ENCODE measurements around the gene IGF2R.
A peak's percentile ranks its signal among the peaks of the same experiment; 100 is the strongest.
"Not testable (repeated sequence)": the region's sequence is repeated elsewhere in the genome, so short reads cannot be mapped to it uniquely, and the experiment has no call there.

The IGF2R gene

DNA sequence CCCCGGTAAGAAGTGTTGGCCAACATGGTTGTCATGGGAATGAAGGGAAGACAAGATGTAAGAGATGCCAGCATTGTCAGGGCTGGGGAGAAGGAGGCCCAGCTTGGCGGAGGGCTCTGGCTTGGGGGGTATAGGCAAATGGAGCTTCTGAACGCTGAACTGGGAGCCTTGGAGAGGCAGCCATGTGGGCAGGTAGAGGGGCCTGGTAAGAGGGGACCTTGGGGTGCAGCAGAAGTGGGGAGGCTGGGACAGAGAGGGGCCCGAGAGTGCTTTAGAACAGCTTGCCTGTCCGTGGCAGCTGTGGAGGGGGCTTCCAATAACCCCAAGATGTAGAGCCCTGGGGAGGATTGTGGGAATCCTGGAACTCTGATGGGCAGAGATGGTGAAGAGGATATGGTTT lies 155.7 kb downstream of the IGF2R start:
- DNase-seq (ENCODE audit: low read depth, low spot score) = no peak

DNA sequence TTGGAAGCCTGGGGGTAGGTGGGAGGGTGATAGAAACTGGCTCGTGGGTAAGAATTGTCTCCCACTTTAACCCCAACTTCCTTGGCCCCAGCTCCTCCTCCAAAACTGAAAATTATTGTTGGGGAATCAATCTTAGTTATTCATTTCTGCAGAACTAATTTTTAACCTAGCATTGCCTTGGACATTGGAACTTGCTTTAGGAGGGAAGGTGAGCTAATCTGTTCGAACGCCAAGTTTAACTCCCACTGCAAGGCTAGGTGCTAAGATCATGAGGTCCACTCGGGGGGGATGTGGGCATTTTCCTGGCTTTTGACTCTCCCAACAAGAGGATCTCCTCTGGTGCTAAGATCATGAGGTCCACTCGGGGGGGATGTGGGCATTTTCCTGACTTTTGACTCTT lies 156.2 kb downstream of the IGF2R start:
- DNase-seq (ENCODE audit: low read depth, low spot score) = not testable (repeated sequence)

DNA sequence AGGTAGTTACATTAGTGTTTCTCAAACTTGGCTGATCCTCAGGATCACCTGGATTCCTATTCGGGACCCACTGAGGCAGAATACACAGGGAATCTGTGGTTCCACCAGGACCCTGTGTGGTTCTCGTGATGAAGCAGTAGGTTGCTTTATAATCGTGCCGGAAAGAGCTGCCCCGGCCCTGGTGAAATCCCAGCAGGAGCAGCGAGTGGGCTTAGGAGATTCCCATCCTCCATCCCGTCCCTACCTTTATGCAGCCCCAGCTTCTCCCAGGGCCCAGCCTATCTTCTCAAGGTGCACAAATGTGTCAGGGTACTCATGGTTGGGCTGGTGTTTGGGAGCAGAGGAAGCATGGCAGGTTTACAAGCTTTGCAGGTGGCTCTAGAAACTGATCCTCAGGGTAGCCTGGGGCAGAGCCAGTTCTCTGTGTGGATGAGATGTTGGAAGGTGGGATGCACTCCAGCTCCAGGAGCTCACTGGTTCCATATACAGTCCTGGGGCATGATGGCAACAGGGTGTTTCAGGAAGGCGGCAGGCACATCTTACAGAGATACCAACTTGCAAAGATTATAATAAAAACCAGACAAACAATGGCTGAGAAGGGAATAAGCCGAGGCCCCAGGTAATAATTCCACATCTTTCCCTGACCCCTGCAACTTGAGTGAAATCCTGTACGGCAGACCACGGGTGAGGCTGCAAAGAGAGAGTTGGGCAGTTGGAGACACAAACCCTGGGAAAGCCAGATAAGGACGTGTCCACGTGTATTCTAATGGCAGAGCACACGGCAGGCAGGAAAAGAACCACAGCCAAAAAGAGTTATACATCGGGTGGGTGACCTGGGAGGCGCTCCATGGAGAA lies 158.6 kb downstream of the IGF2R start:
- DNase-seq (ENCODE audit: low read depth, low spot score) = no peak

DNA sequence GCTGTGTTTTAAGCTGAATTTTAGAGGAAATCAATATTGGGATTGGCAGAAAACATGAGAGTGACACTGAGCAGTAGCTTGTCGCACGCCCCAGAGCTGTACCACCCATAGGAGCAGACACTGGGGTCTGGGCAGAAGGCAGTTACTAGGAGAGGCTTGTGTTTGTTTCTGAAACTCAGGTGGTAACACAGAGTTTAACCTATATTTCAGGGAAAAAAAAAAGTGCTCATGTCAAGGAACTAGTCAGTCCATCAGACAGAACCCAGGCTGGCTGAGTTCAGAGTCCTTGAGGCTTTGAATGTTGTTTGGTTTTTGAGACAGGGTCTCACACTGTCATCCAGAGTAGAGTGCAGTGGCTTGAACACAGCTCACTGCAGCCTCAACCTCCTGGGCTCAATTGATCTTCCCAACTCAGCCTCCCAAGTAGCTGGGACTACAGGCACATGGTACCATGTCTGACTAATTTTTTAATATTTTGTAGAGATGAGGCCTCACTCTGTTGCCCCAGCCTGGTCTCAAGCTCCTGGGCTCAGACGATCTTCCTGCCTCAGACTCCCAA lies 159.3 kb downstream of the IGF2R start:
- no peak for DNase-seq (ENCODE audit: low read depth, low spot score)

DNA sequence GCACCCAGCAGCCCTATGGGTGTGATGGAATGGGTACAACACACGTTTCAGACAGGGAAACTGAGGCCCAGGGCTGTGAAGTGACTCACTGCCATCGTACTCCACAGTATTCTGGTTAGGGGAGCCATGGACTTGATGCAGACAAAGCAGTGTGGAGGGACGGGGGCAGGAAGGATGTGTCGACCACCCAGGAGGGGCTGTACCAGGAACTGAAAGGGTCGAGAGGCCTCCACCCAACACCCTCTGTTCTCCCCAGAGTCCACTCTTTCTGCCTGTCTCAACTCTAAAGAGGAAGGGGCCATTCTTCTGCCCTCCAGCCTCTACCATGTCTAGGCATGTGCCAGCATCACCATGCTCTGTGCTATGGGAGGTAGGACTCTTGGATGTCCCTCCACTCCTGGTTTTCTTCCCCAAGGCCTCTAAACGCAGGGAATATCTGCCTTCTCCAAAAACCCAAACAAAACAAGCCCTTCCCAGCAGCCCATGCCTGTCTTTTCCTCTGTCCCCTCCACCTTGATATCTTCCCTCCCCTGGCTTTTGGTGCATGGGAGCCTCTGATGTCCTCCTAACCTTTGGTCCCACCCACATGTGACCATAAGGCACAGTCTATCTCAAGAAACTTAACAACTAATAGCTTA lies 160.1 kb downstream of the IGF2R start:
- DNase-seq (ENCODE audit: low read depth, low spot score) = no peak

DNA sequence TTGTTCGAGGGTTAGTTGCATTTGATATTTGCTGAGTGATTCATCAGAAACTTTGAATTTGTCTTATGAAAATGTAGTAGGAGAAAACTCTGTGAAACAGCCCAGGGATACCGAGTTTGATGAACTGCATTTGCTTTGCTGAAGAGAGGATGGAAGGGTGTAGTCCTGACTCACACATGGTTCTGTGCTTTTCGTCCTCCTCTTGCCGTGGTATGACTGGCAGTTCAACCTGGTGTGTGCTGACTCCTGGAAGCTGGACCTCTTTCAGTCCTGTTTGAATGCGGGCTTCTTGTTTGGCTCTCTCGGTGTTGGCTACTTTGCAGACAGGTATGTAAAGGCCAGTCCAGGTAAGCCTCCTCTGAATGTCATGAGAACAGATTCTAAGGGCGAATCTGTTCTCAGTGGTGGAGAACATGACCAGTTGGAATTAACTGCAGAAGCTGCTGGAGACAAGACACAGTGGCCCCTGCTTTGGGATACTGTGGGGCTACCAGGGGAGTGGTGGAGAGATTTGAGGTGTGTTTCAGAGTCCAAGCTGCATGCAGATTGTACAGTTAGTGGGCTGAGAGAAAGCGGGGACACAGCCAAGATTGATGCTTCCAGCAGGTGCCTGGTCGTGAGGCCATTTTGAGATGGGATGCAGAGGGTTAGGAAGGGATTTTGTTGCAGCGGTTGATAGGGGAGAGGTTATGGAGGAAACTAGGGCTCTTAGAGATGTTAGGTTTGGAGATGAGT lies 161.2 kb downstream of the IGF2R start:
- DNase-seq (ENCODE audit: low read depth, low spot score) = no peak

DNA sequence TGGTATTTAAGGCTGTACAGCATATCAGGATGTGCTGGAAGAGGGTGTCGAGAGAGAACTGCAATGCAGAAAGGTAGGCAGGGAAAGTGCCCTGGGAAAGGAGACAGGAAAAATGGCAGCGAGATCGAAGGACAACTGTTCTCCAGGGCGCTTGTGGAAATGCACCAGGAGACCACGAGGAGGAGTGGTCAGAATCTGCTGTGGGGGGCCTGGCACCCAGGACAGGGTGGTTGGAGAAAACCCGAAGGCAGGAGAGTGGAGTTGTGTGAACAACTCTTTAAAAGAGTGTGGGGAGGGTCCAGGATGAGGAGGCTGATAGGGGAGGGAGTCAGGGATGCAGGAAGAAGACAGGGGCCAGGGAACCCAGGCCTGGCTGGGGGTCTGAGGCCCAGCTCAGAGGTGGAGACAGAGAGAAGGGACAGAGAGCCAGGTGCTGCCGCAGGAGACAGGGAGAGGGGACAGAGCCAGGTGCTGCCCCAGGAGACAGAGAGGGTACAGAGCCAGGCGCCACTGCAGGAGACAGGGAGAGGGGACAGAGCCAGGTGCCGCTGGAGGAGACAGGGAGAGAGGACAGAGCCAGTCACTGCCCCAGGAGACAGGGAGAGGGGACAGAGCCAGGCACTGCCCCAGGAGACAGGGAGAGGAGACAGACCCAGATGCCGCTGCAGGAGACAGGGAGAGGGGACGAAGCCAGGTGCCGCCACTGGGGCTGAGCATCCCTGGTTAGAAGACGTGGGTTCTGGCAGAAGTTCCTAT lies 162.0 kb downstream of the IGF2R start:
- no peak for DNase-seq (ENCODE audit: low read depth, low spot score)

DNA sequence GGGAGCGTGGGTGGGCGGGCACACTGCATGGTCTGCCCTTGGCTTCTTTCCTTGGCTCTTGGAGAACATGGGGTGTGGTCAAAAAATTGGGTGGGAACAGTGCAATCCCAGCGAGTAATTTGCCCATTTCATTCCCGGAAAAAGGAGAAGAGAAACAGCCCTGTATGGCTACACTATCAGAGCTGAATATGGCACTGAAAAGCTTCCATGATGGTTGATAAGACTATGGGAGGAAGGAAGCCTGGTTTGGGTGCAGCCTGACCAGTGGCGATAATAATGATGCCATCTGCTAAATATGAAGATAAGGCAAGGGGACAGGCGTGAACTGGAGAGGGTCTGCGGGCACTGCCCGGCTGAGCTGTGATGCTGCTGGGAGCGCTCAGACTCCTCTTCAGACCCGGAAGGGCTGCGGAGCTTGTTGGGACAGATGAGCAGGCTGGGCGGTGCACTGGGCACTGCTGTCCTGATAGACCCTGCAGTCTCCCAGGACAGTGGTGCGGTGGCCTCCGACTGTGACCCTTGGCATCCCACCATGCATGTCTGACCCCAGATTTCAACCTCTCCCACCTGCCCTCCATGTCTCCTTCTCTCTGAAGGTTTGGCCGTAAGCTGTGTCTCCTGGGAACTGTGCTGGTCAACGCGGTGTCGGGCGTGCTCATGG lies 162.9 kb downstream of the IGF2R start:
- DNase-seq (ENCODE audit: low read depth, low spot score) = no peak

DNA sequence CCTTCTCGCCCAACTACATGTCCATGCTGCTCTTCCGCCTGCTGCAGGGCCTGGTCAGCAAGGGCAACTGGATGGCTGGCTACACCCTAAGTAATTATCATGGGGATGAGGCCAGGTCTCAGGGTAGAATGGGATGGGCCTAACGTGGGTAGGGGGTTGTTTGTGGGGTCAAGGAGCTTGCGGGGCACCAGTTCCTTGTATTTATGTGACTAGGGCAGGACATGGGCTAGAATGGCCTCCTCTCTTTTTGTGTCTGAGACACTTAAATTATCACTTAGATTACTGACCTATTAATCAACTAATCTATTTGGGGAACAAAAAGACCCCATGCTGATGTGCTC lies 163.4 kb downstream of the IGF2R start:
- no peak for DNase-seq (ENCODE audit: low read depth, low spot score)

DNA sequence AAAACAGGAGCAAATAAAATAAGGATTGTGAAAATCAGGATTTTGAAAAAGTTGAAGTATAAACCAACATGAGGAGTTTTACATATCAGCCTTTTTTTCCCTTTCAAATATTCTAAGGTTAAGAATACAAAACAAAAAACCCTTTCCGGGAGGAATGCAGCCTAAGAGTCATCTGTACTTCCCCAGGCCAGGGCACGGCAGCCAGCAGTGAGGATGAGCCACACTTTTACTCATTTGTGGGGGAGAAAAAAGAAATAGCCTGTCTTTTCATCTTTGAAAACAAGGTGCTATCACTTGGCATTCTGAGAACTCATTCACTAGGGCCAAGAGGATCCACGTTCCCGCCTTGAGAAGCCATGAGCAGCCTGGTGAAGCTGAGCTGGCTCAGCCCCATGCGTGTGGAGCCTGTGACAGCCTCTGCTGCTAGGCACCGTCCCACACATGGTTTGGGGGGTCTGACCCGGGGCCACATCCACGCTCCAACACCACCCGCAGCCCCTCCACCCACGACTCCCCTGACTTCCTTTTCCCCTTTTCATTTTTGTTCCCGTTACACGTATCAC lies 164.0 kb downstream of the IGF2R start:
- DNase-seq (ENCODE audit: low read depth, low spot score) = no peak

DNA sequence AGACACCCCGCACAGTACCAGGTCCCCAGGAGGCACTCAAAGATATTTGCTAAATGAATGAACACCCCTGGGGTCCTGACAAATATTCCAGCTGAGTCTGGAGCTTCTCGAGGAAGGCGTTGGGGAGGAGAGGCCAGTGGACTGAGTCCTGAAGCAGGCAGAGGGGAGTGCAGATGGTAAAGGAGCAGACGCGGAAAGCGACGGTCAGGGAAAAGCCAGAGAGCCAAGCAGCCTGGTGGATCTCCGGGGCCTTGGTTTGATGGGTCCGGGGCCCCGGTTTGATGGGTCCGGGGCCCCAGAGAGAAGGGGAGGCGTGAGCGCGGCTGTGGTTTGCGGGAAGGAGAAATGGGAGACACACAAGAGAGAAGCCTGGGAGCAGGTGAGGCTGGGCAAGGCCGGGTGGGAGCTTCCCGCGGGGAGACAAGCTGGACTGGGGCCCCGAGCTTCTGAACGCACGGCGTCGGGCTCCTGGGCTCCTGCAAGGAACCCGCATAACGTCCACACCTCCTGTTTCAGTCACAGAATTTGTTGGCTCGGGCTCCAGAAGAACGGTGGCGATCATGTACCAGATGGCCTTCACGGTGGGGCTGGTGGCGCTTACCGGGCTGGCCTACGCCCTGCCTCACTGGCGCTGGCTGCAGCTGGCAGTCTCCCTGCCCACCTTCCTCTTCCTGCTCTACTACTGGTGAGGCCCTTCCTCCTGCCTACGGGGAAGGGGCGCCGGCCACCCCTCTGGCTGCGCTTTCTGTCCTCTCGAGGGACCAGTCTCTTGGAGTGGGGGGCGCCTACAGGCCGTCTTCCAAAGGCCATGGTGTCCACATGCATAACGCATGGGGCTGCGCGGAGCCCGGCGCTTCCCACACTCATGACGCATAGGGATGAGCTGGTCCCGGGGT lies 164.8 kb downstream of the IGF2R start:
- DNase-seq (ENCODE audit: low read depth, low spot score) = no peak

DNA sequence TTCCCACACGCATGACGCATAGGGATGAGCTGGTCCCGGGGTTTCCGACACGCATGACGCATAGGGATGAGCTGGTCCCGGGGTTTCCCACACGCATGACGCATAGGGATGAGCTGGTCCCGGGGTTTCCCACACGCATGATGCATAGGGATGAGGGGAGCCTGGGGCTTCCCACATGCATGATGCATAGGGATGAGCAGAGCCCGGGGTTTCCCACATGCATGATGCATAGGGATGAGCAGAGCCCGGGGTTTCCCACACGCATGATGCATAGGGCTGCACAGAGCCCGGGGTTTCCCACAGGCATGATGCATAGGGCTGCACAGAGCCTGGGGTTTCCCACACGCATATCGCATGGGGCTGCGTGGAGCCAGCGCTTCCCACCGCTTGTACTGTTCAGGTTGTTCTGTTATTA lies 165.5 kb downstream of the IGF2R start:
- not testable (repeated sequence) for DNase-seq (ENCODE audit: low read depth, low spot score)

DNA sequence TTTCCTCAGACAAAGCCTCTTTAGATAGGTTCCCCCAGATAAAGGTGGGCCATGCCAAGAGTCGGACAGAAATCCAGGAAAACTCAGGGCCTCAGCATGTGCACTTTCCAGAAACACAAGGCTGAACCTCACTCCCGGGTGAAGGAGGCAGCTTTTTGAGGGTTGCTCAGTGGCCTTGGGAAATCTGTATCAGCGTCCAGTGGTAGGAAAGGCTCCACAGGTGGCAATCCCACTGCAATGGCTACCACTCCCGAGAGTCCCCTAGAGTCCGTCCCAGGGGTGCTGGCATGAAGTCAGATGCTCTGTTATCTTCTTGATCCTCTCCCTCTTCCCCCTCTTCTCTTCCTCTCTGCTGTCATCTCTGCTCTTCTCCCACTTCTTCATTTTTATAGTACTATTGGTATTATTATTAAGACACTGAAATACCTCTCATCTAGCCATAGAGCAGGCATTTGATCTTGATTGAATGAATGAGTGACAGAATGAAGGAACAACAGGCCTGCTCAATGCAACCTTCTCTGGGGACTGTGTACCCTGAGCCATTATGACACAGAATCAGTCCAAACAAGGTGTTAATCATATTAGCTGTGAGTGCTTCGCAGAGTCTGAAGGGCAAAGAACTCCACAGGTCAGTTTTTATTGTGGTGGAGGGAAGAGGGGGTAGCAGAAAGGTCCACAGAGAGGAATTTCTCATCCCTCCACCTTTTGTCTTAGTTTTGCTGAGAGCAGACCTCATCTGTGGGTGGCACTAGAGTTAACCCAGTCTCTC lies 166.1 kb downstream of the IGF2R start:
- no peak for DNase-seq (ENCODE audit: low read depth, low spot score)

DNA sequence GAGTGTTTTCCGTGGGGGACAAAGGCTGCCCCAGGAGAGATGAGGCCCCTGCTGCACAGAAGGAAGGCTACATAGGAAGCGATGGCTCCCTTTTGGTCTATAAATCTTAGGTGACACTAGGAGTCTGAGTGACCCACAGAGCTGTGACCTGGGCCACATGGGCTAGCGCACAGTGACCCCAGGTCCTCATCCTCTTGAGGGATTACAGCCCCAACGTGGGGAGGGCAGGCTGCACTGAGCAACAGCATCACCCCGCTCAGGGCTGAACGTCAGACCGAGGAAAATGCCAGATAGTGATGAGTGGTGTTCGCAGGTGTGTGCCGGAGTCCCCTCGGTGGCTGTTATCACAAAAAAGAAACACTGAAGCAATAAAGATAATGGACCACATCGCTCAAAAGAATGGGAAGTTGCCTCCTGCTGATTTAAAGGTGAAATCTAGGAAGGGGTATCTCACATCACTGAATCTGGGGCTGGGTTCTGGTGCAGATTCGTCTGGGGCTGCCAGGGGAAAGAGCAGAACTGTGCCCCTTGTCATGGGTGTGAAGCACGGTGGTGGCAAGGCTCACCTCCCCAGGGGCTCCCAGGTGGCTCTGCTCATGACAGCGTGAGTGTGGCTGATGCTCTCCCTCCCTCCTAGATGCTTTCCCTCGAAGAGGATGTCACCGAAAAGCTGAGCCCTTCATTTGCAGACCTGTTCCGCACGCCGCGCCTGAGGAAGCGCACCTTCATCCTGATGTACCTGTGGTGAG lies 167.2 kb downstream of the IGF2R start:
- DNase-seq (ENCODE audit: low read depth, low spot score) = no peak

DNA sequence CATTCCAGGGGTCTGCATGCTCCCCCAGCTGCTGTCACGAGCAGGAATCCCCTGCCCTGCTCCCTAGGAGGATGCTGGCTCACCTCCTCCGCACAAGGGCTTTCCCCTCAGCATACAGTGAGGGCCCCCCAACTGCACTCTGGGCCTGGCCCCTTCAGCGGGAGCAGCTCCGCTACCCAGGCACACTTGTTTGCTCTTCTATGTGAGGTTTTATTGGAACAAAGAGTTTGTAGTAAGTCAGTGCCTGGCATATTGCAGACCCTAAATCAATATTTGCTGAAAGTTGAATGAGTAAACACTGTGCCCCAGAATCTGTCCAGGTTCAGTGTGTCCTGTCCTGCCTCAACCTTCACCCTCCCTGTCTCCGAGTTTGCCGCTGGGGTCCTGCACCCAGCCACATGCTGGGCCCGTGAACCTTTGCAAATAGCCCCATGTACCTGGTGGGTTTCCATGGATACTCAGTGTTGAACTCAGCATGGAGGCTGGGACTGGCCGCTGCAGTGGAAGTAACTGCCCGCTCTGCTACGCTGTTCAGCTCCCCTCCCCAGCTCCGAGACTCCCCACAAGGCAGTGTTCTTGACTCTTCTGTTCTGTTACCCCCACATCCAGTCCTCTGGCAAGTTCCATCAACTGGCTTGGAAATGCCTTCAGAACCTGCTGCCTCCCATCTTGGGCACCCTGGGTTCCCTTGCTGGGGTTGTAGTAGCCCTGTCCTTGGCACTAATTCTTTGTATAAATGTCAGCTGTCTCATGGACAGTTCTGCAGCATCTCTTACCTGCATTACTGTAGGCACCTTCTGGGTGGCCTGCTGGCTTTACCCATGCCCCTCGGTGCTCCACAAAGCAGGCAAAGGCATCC lies 168.5 kb downstream of the IGF2R start:
- DNase-seq (ENCODE audit: low read depth, low spot score) = no peak

DNA sequence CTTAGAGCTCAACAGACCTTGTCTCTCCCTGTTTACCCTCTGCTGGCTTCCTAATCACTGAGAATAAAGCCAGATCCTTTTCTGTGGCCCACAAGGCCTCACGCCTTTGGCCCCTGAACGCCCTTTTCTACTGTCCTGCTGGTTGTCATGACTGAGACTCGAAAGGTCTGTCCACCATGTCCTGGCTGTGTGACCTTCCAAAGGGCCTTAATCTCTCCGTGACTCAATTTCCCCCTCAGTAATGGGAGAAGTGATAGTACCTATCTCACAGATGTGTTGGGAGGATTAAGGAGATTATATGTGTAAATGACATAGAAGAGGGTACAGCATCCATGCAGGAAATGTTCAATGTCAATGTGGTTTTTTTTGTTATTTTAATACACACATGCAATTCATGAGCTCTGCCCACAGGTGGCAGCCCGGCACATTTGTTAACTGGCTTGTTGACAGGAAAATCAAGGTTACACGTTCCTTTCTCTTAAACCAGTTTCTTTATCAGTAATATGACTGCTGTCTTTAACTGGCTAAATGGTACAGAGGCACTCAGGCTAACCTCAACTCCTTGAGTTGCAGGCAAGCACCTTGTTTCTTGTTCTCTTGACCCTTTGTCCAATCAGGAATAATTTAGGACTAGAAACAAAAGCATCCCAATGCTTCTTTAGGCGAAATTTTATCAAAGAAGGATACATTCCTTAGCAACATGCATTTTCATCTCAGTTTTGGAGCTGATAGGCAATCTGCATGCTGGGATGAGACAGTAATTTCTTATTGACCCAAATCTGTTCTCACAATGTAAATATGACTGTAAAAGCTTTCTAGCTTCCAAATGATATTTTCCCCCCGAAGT lies 169.3 kb downstream of the IGF2R start:
- peak; percentile 40 for DNase-seq (ENCODE audit: low read depth, low spot score)

Data from ELF-1 (cell line).